A673 (cell line): Measurements from ENCODE around the gene HOMER1. TPM values are rescaled to one million over a fixed set of nuclear protein-coding genes. Genes with fewer than 3 reads are reported as not detected.

Source experiments
- BruUV-seq: library from RNA; stranded (reverse); fragments of 400-500 nt; replicated peaks from 2 replicates; lab custom pipeline; 2021; lab: Mats Ljungman, UMichigan
- CTCF ChIA-PET: fragments of 300-600 bp; sonication (Branson Sonifier 250); formaldehyde crosslinking; loops from one replicate; lab custom pipeline; 2022; ENCODE audit warnings: antibody characterized with exemption; lab: Charles Lee
- POLR2A ChIA-PET: fragments of 300-600 bp; sonication (Branson Sonifier 250); formaldehyde crosslinking; loops from one replicate; lab custom pipeline; 2022; ENCODE audit warnings: antibody characterized with exemption; ENCODE audit not compliant: low non-redundant PET; lab: Charles Lee
- DNase-seq: peaks from one replicate; pipeline ENCODE4 v3.0.0-alpha.2; 2015; ENCODE audit warnings: low spot score
- H3K27ac ChIP-seq: fragments of 200-600 bp; sonication (generic); 2 replicates; pipeline ENCODE4 v1.5.1; 2016; ENCODE audit warnings: mixed run types, low read depth, mild to moderate bottlenecking, mixed read lengths, antibody characterized with exemption, low read length; ENCODE audit not compliant: poor library complexity, severe bottlenecking
- H3K27me3 ChIP-seq: fragments of 200-600 bp; sonication (generic); replicated peaks from 2 replicates; pipeline ENCODE4 v1.6.1; 2017; ENCODE audit warnings: mixed run types, low read depth, mild to moderate bottlenecking, mixed read lengths, antibody characterized with exemption, low read length; ENCODE audit not compliant: insufficient read depth, poor library complexity
- H3K36me3 ChIP-seq: fragments of 200-600 bp; sonication (generic); 2 replicates; pipeline ENCODE4 v1.6.1; 2016; ENCODE audit warnings: mixed run types, mild to moderate bottlenecking, mixed read lengths, antibody characterized with exemption, low read length; ENCODE audit not compliant: insufficient read depth, poor library complexity, severe bottlenecking
- H3K4me1 ChIP-seq: fragments of 200-600 bp; sonication (generic); 2 replicates; pipeline ENCODE4 v1.6.1; 2017; ENCODE audit warnings: mixed run types, mild to moderate bottlenecking, mixed read lengths, antibody characterized with exemption, low read length; ENCODE audit not compliant: insufficient read depth, poor library complexity, severe bottlenecking
- H3K4me3 ChIP-seq: fragments of 200-600 bp; sonication (generic); 2 replicates; pipeline ENCODE4 v1.5.1; 2016; ENCODE audit warnings: low read depth, mixed run types, mild to moderate bottlenecking, mixed read lengths, low read length; ENCODE audit not compliant: poor library complexity, severe bottlenecking
- H3K9me3 ChIP-seq: fragments of 200-600 bp; sonication (generic); 2 replicates; pipeline ENCODE4 v1.6.1; 2016; ENCODE audit warnings: mixed run types, low read depth, mild to moderate bottlenecking, mixed read lengths, antibody characterized with exemption, low read length; ENCODE audit not compliant: poor library complexity, severe bottlenecking
- CTCF ChIP-seq: fragments of 300-800, 200-600 bp; sonication (generic); conservative IDR thresholded peaks from 2 replicates; pipeline ENCODE4 v1.5.1; 2017; ENCODE audit warnings: low read depth, mild to moderate bottlenecking, antibody characterized with exemption, low read length, moderate library complexity, mixed read lengths
- EZH2 ChIP-seq: fragments of 200-600 bp; sonication (generic); IDR thresholded peaks from 2 replicates; pipeline ENCODE4 v1.6.1; 2017; ENCODE audit warnings: borderline replicate concordance, low read depth, mild to moderate bottlenecking, mixed read lengths, antibody characterized with exemption, low read length; ENCODE audit not compliant: poor library complexity, severe bottlenecking
- intact Hi-C: fragments of 100-400 bp; cut with micrococcal nuclease; formaldehyde crosslinking; loops from one replicate; pipeline ENCODE4 v1.10.0; 2022; ENCODE audit not compliant: unreplicated experiment
- total RNA-seq: library from RNA; stranded (reverse); gene quantifications from 2 replicates; pipeline ENCODE4 v1.2.3, GENCODE V29; 2021

HOMER1 gene
- total RNA-seq, 1 experiment from 2014 or later, result 34.0 TPM

GRCh38 chr5:79487251-79487650, 26.7 kb downstream of the HOMER1 start:
- Histone ChIP-seq H3K27ac (no peak overlapping the region), H3K36me3 (no peaks in the 10 kb centered on the region), H3K9me3 (no peaks in the 10 kb centered on the region), H3K4me1 (no peaks in the 10 kb centered on the region), H3K4me3 (no peak overlapping the region), H3K27me3 (no peaks in the 10 kb centered on the region)
- DNase-seq, result no peak
- no peak for TF ChIP-seq EZH2
- no peak for TF ChIP-seq CTCF
- intact Hi-C loops, result no loop called here
- no TSS peak for BruUV-seq
- CTCF ChIA-PET, result no interaction called here
- POLR2A ChIA-PET, result no interaction called here

GRCh38 chr5:79486116-79486515, 27.8 kb downstream of the HOMER1 start:
- DNase-seq, result no peak
- BruUV-seq, result no TSS peak
- Histone ChIP-seq H3K36me3 (no peaks in the 10 kb centered on the region), H3K4me1 (no peaks in the 10 kb centered on the region), H3K27me3 (no peaks in the 10 kb centered on the region), H3K9me3 (no peaks in the 10 kb centered on the region), H3K4me3 (no peak overlapping the region), H3K27ac (no peak overlapping the region)
- POLR2A ChIA-PET, result no interaction called here
- CTCF ChIA-PET, result no interaction called here
- TF ChIP-seq EZH2, result no peak
- TF ChIP-seq CTCF, result no peak
- intact Hi-C loops, result no loop called here

GRCh38 chr5:79484731-79485130, 29.2 kb downstream of the HOMER1 start:
- no peaks in the 10 kb centered on the region for H3K27me3 ChIP-seq
- DNase-seq, result no peak
- H3K4me1 ChIP-seq, result no peaks in the 10 kb centered on the region
- no peak for TF ChIP-seq EZH2
- TF ChIP-seq CTCF, result no peak
- ChIA-PET CTCF (no interaction called here), POLR2A (no interaction called here)
- no TSS peak for BruUV-seq
- no peak overlapping the region for H3K27ac ChIP-seq
- intact Hi-C loops, result no loop called here
- no peak overlapping the region for H3K4me3 ChIP-seq
- no peaks in the 10 kb centered on the region for H3K36me3 ChIP-seq
- H3K9me3 ChIP-seq, result no peaks in the 10 kb centered on the region
